Measurements from ENCODE around the gene C15orf39. TPM values are rescaled to one million over a fixed set of nuclear protein-coding genes. Genes with fewer than 3 reads are reported as not detected.
A peak's percentile ranks its signal among the peaks of the same experiment; 100 is the strongest.

The C15orf39 gene
- total RNA-seq, 1 experiment from 2014 or later, result 45.6 TPM

DNA sequence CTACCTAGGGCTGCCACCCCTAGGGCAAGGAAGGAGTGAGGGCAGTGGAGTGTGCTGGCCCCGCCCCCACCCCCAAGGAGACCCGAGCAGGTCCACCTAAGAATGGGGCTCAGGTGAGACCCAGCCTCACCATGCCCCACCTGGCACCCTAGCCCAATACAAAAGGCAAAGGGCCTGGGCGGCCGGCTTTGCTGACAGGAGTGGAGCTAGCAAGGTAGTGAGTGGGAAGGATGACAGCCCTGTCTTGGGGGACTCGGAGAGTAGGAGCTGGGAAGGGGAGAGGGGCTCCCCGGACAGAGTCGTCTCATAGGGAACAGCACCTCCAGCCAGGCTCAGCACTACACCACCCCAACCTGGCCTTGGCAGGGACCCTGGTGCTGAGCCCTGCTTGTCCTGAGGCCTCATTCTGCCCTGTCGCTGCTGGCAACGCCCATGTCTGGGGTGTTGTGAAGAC is 12.1 kb downstream of the C15orf39 start:
- WGBS (ENCODE audit: extremely low coverage, insufficient read length, low lambda C conversion rate), result no CpG with 5 or more reads among the region's 9 CpGs
- peaks cover 17 to 18% of the 10 kb centered on the region in 2 experiments for H3K4me1 Mint-ChIP-seq
- no peak overlapping the region for H3K27ac ChIP-seq (ENCODE audit: insufficient read length, low read depth, low read length)
- no peak overlapping the region for H4K5ac ChIP-seq (ENCODE audit: insufficient read length, low read depth, low read length)
- no peak overlapping the region for H3K4me3 Mint-ChIP-seq
- no peak overlapping the region for H3K23ac ChIP-seq (ENCODE audit: insufficient read length, low read depth, low read length)
- H3K4me2 ChIP-seq (ENCODE audit: insufficient read depth, insufficient read length, low read length), result no peak overlapping the region
- no peak overlapping the region for H4K8ac ChIP-seq (replicated peaks; ENCODE audit: insufficient read length, low read depth, low read length)
- H2AFZ ChIP-seq (ENCODE audit: low read length), result no peak overlapping the region
- no peak overlapping the region for H2AK5ac ChIP-seq (ENCODE audit: insufficient read length, low read length)
- H2BK15ac ChIP-seq (ENCODE audit: low read depth, low read length), result no peak overlapping the region
- H3K14ac ChIP-seq (ENCODE audit: insufficient read depth, low read length), result no peak overlapping the region
- no peak overlapping the region for H4K91ac ChIP-seq (ENCODE audit: insufficient read length, low read depth, low read length)
- no peaks in the 10 kb centered on the region for H3K79me1 ChIP-seq (ENCODE audit: insufficient read depth, low read depth, low read length, poor library complexity, severe bottlenecking)
- H3K9me3 Mint-ChIP-seq, result no peaks in the 10 kb centered on the region
- H3K18ac ChIP-seq (ENCODE audit: insufficient read length, low read depth, low read length), result no peak overlapping the region
- no peak overlapping the region for H2BK5ac ChIP-seq (ENCODE audit: insufficient read length, low read length)
- peaks cover 20 to 39% (median 37%) of the 10 kb centered on the region in 3 experiments for H3K36me3 Mint-ChIP-seq (ENCODE audit: insufficient read depth in 1 of 3, low read depth in 3 of 3)
- H3K79me2 ChIP-seq (ENCODE audit: insufficient read depth, low read length), result 0 out of 2 replicates have a peak, but pooled peaks cover 2% of the 10 kb centered on the region
- TF ChIP-seq, protein P1, sequence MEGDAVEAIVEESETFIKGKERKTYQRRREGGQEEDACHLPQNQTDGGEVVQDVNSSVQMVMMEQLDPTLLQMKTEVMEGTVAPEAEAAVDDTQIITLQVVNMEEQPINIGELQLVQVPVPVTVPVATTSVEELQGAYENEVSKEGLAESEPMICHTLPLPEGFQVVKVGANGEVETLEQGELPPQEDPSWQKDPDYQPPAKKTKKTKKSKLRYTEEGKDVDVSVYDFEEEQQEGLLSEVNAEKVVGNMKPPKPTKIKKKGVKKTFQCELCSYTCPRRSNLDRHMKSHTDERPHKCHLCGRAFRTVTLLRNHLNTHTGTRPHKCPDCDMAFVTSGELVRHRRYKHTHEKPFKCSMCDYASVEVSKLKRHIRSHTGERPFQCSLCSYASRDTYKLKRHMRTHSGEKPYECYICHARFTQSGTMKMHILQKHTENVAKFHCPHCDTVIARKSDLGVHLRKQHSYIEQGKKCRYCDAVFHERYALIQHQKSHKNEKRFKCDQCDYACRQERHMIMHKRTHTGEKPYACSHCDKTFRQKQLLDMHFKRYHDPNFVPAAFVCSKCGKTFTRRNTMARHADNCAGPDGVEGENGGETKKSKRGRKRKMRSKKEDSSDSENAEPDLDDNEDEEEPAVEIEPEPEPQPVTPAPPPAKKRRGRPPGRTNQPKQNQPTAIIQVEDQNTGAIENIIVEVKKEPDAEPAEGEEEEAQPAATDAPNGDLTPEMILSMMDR (conservative IDR thresholded peaks at IDR 0.05), result no peak
- no peak overlapping the region for H3T11ph ChIP-seq (ENCODE audit: low read length)
- no peak overlapping the region for H2BK120ac ChIP-seq (ENCODE audit: low read depth, low read length, poor library complexity, severe bottlenecking)
- no peak for DNase-seq
- no peak overlapping the region for H2BK20ac ChIP-seq (ENCODE audit: low read depth, low read length, poor library complexity, severe bottlenecking)
- no peak overlapping the region for H3K9ac ChIP-seq (ENCODE audit: extremely low read depth, insufficient read length, low read length)
- no peak overlapping the region for H3K56ac ChIP-seq (ENCODE audit: insufficient read length, low read depth, low read length)
- peaks cover 2% of the 10 kb centered on the region; the same call in 1 of the 2 replicates for H3K4me1 ChIP-seq (ENCODE audit: insufficient read depth, low read length)
- no peak overlapping the region for H2BK12ac ChIP-seq (ENCODE audit: insufficient read length, low read depth, low read length)
- H4K20me1 ChIP-seq (ENCODE audit: control insufficient read depth, insufficient read depth, insufficient read length), result no peaks in the 10 kb centered on the region
- no peaks in the 10 kb centered on the region for H3K23me2 ChIP-seq (ENCODE audit: insufficient read length, low read depth, low read length, poor library complexity, severe bottlenecking)
- peaks cover 5% of the 10 kb centered on the region for H3K27me3 Mint-ChIP-seq (ENCODE audit: low read depth)
- no peaks in the 10 kb centered on the region for H3K27me3 ChIP-seq (ENCODE audit: insufficient read depth, low read length)
- H3K9me3 ChIP-seq (ENCODE audit: control insufficient read depth, low read depth, low read length), result no peaks in the 10 kb centered on the region
- no peak overlapping the region for H3K4ac ChIP-seq (ENCODE audit: low read depth, low read length)
- peak overlapping the region in 1 of 3 experiments; percentile 71; a peak in 2 of 7 replicates for H3K27ac Mint-ChIP-seq
